Ascending aorta (tissue), 2 donors: ENCODE measurements around the gene REPIN1. TPM values are rescaled to one million over a fixed set of nuclear protein-coding genes. Genes with fewer than 3 reads are reported as not detected.

ENCODE experiments used
- DNase-seq, 2 donors: peaks; one replicate each; pipeline ENCODE4 v3.0.0-alpha.2; 2019; ENCODE audit warnings: low spot score in 2 of 2
- H3K27ac ChIP-seq, 2 donors: fragments of 200-600 bp; sonication (generic); one replicate each; pipeline ENCODE4 v1.5.1; 2016 to 2017; ENCODE audit warnings: mild to moderate bottlenecking in 1 of 2
- H3K27me3 ChIP-seq: fragments of 200-600 bp; sonication (generic); one replicate; pipeline ENCODE4 v1.5.1; 2017
- H3K36me3 ChIP-seq, 2 donors: fragments of 200-600 bp; sonication (generic); one replicate each; pipeline ENCODE4 v1.5.1; 2016
- H3K4me1 ChIP-seq, 2 donors: fragments of 200-600 bp; sonication (generic); one replicate each; pipeline ENCODE4 v1.5.1; 2016 to 2017; ENCODE audit warnings: mild to moderate bottlenecking in 1 of 2
- H3K4me3 ChIP-seq, 2 donors: fragments of 200-600 bp; sonication (generic); one replicate each; pipeline ENCODE4 v1.5.1; 2016 to 2017; ENCODE audit warnings: mild to moderate bottlenecking in 1 of 2
- H3K9me3 ChIP-seq, 2 donors: fragments of 200-600 bp; sonication (generic); one replicate each; pipeline ENCODE4 v1.5.1; 2016
- CTCF ChIP-seq, 3 experiments: fragments of 200-600 bp in 2 of 3; fragments of 450-650 bp in 1 of 3; sonication (generic) in 2 of 3; IDR thresholded peaks; one replicate each; pipeline ENCODE4 v1.5.1; 2016 to 2019; ENCODE audit warnings: antibody characterized with exemption in 3 of 3, mild to moderate bottlenecking in 1 of 3, moderate library complexity in 1 of 3
- intact Hi-C: fragments of 100-400 bp; cut with DNase I; formaldehyde crosslinking; loops from one replicate; pipeline ENCODE4 v1.15.1; 2023
- total RNA-seq: library from RNA; depleted of rRNA; stranded (reverse); fragments of >200 nt; gene quantifications from one replicate; pipeline ENCODE4 v1.1.0, GENCODE V29; 2016

The REPIN1 gene
- total RNA-seq, 1 donor from 2014 or later = 123 TPM

- H3K27me3 ChIP-seq = no peaks in the 10 kb centered on the region
- TF ChIP-seq CTCF (IDR thresholded peaks at IDR 0.05) = no peak
- peaks cover 2 to 15% of the 10 kb centered on the region in 2 donors for H3K4me1 ChIP-seq
- DNase-seq = no peak
- H3K9me3 ChIP-seq = no peaks in the 10 kb centered on the region
- peak overlapping the region; percentile 92 to 97 for H3K27ac ChIP-seq
- intact Hi-C loops = loop anchor here (5.0 to 10.0 kb wide), 5 partner anchors 64 to 782 kb away; partner anchors contain the start of genes ATP6V0E2, RARRES2, ZNF467 and ZNF862
- H3K36me3 ChIP-seq = peaks cover 0 to 2% of the 10 kb centered on the region in 2 donors
- H3K4me3 ChIP-seq = peak overlapping the region; percentile 78 to 89
Measured at GRCh38 chr7:150406567-150407421, 38.2 kb downstream of the REPIN1 start.

DNA sequence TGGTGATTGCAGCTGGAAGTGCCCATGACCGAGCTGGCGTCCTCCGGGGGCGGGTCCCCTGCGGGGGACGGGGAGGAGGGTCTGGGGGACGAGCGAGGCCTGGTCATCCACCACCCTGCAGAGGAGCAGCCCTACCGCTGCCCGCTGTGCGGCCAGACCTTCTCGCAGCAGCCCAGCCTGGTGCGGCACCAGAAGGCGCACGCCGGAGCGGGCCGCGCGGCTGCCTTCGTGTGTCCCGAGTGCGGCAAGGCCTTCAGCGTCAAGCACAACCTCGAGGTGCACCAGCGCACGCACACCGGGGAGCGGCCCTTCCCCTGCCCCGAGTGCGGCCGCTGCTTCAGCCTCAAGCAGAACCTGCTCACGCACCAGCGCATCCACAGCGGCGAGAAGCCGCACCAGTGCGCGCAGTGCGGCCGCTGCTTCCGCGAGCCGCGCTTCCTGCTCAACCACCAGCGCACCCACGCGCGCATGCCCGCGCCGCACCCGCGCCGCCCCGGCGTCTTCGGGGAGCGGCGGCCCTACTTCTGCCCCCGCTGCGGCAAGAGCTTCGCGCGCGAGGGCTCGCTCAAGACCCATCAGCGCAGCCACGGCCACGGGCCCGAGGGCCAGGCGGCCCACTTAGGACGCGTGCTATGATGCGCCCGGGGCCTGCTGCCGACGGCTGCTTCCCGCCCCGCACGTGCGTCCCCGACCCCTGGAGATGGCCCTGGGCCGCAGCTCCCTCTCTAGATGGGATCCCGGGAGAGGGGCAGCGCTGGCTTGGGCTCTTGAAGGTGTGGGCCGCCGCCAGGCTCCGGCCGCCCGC is 39.2 kb downstream of the REPIN1 start:
- Histone ChIP-seq H3K27me3 (no peaks in the 10 kb centered on the region), H3K4me1 (peaks cover 2 to 15% of the 10 kb centered on the region in 2 donors), H3K36me3 (peaks cover 0 to 2% of the 10 kb centered on the region in 2 donors), H3K9me3 (no peaks in the 10 kb centered on the region), H3K27ac (peak overlapping the region in 1 of 2 donors; percentile 97), H3K4me3 (no peak overlapping the region)
- TF ChIP-seq CTCF (IDR thresholded peaks at IDR 0.05) = no peak
- intact Hi-C loops = loop anchor here (5.0 to 10.0 kb wide), 5 partner anchors 65 to 783 kb away; partner anchors contain the start of genes ATP6V0E2, RARRES2, ZNF467 and ZNF862
- no peak for DNase-seq

- no peak overlapping the region for H3K4me3 ChIP-seq
- DNase-seq = no peak
- intact Hi-C loops = loop anchor here (5.0 to 10.0 kb wide), 5 partner anchors 66 to 784 kb away; partner anchors contain the start of genes ATP6V0E2, RARRES2, ZNF467 and ZNF862
- H3K4me1 ChIP-seq = peaks cover 2 to 15% of the 10 kb centered on the region in 2 donors
- H3K27me3 ChIP-seq = no peaks in the 10 kb centered on the region
- no peaks in the 10 kb centered on the region for H3K9me3 ChIP-seq
- H3K27ac ChIP-seq = no peak overlapping the region
- TF ChIP-seq CTCF (IDR thresholded peaks at IDR 0.05) = no peak
- H3K36me3 ChIP-seq = peaks cover 0 to 2% of the 10 kb centered on the region in 2 donors
Measured at GRCh38 chr7:150408393-150409299, 40.0 kb downstream of the REPIN1 start.

DNA sequence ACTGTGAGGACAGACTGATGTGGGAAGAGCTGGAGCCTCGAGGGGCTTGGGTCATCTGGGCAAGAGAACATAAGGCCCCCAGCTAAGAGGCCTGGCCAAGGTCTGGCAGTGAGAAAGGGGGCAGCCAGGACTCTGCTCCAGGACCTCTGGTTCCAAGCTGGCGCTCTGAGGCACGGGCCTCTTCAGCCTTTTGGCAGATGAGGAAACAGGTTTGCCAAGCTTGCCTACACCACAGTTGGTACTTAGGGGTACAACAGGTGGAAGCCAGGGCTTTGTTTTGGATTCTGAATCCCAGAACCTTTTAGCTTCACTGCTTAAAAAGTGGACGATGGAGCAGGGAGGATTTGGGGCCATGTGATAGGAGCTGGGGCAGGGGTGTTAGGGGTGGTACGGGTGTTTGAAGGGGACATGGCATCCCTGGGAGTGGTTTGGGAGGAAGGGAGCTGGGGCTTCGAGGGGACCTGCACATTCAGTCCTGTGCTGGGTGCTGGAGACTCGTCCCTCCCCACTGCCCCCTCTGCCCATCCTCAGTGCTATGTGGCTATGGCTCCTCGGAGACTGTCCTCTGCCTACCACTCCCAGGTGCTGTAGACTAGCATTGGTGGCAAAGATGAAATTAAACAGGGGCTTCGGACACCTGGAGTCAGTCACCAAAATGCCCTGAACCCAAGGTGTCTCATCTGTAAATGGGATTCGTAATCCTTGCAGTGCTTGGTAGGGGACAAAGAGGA is 40.8 kb downstream of the REPIN1 start:
- Histone ChIP-seq H3K27me3 (no peaks in the 10 kb centered on the region), H3K4me3 (no peak overlapping the region), H3K27ac (no peak overlapping the region), H3K4me1 (peaks cover 2 to 7% of the 10 kb centered on the region in 2 donors), H3K9me3 (no peaks in the 10 kb centered on the region), H3K36me3 (peaks cover 0 to 2% of the 10 kb centered on the region in 2 donors)
- DNase-seq = no peak
- intact Hi-C loops = loop anchor here (5.0 to 10.0 kb wide), 6 partner anchors 67 to 1902 kb away; partner anchors contain the start of genes ATP6V0E2, RARRES2, ZNF467 and ZNF862
- TF ChIP-seq CTCF (IDR thresholded peaks at IDR 0.05) = no peak
